GOT3 (cell line): Measurements from ENCODE around the gene SLC23A2.

ENCODE experiments used
- DNase-seq: peaks from one replicate; lab custom pipeline; 2025; ENCODE audit warnings: mixed read lengths; lab: John Stamatoyannopoulos, UW

Gene SLC23A2

GRCh38 chr20:4966826-4967751, 34.2 kb downstream of the SLC23A2 start:
- DNase-seq = no peak

GRCh38 chr20:4962241-4962855, 39.0 kb downstream of the SLC23A2 start:
- DNase-seq = no peak

GRCh38 chr20:4961746-4962145, 39.6 kb downstream of the SLC23A2 start:
- no peak for DNase-seq

DNA sequence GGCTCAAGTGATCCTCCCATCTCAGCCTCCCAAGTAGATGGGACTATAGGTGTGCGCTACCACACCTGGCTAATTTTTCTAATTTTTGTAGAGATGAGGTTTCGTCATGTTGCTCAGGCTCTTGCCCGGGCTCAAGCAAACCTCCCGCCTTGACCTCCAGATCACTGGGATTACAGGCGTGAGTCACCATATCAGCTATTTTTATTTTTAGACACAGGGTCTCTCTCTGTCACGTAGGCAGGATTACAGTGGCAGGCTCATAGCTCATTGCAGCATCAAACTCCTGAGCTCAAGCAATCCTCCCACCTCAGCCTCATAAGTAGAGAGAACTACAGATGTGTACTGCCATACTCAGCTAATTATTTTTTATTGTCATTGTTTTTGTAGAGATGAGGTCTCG, 41.7 kb downstream of the SLC23A2 start:
- no peak for DNase-seq

- no peak for DNase-seq
Observed at GRCh38 chr20:4957939-4958362, 43.4 kb downstream of the SLC23A2 start.

DNA sequence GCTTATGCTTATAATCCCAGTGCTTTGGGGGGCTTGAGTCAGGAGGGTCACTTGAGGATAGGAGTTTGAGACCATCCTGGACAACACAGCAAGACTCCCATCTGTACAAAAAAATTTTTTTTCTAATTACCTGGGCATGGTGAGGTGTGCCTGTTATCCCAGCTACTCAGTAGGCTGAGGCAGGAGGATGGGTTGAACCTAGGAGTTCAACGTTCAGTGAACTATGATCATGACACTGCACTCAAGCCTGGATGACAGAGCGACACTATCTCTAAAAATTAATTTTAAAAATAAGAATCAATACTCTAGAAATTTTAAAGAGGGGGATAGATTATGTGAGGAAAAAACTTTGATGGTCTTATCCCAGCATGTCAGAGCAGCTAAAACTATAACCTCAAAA, 44.1 kb downstream of the SLC23A2 start:
- no peak for DNase-seq

DNA sequence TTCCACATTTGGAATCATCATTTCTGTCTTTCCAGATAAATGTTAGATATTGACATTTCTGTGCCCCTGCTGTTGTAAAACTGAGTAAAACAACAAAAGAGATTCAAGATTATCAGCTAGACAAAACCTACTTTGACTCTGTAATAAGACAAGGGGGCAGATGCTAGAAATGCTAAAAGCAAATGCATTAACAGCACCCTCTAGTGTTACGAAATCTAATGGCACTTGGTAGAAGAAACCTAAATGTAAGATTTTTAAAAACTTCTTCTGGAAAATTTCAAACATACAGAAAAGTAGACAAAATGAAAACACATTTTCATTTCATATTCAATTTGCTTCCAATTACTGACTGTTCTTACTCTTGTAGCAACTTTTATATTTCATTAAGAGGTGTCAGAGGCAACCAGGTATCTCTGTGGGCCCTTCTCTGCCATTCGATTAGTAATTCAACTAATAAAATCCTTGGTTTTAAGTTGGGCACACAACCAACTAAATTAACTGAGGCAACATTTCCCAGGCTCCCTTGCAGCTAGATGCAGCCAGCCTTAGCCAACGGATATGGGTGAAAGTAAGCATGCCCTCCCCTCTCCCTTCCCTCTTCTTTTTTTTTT, 45.0 kb downstream of the SLC23A2 start:
- DNase-seq = no peak

DNA sequence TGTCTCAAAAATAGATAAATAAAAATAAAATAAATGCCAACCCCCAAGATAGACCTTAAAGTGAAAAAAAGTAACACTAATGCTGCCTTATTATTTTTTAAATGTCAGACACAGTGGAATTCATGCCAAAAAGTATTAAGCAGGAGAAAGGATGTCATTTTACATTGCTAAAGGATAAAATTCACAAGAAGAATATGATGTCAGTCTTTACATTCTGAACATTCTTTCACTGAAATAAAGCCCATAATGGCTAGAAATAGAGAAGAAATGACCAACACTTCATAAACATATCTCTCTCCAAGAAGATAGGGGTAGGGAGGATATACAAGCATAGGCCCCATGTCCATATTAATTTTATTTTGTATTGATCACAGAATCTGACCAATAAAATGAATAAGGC, 47.4 kb downstream of the SLC23A2 start:
- no peak for DNase-seq

DNA sequence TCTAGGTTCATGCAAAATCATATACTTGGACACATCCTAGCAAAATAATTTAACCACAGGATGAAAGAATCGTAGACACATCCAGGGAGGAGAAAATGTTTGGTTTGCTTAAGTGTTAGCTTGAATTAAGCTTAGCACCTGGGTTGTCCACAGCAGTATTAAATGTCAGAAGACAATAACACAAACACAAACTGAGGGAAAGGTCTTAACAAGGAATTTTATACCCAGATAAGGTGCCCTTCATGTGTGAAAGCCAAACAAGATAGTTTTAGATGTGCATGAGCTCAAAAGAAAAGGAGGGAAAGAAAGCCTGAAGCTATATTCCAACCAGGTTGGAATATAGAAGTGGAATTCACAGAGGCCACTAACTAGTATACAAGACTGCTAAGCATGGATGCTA, 49.1 kb downstream of the SLC23A2 start:
- DNase-seq = no peak

- DNase-seq = no peak
Observed at GRCh38 chr20:4951299-4951698, 50.0 kb downstream of the SLC23A2 start.

DNA sequence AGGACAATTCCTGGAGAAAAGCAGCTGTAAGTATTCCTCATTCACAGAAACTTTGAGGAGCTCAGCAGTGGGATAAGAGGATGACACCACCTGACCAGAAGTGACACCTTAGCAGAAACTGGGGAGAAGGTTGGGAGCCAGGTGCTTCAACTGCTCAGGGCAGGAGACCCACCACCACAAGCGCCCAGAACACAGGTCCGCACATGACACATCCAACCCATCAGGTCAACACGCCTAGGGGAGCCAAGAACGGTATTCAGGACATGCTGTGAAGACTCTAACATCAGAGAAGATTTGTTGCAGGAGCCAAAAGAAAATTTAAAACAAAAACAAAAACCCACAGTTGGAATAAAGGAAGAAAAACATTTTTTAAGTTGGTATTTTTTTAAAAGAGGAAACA, 50.5 kb downstream of the SLC23A2 start:
- DNase-seq = no peak

DNA sequence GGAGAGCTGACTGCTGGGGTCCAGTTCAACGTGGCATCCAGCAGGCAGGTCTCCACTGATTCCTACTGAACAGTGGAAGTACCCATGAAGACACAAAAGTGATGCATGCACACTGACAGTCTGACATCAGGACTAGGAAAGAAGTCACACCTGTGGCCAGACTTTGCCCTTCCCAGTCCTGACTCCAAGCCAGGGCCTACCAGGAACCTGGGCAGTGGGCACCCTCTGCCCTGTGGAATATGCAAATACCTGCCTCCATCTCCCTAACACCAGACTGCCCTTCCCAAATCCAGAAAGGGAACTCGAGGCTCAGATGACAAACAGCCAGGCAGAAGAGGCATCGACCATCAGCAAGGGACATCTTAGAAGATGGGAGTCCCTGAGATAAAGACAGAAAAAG, 50.9 kb downstream of the SLC23A2 start:
- no peak for DNase-seq

- DNase-seq = no peak
Observed at GRCh38 chr20:4949833-4950178, 51.5 kb downstream of the SLC23A2 start.

GRCh38 chr20:4947817-4948559, 53.3 kb downstream of the SLC23A2 start:
- no peak for DNase-seq

GRCh38 chr20:4946986-4947385, 54.3 kb downstream of the SLC23A2 start:
- DNase-seq = no peak

GRCh38 chr20:4946585-4946984, 54.7 kb downstream of the SLC23A2 start:
- DNase-seq = no peak

DNA sequence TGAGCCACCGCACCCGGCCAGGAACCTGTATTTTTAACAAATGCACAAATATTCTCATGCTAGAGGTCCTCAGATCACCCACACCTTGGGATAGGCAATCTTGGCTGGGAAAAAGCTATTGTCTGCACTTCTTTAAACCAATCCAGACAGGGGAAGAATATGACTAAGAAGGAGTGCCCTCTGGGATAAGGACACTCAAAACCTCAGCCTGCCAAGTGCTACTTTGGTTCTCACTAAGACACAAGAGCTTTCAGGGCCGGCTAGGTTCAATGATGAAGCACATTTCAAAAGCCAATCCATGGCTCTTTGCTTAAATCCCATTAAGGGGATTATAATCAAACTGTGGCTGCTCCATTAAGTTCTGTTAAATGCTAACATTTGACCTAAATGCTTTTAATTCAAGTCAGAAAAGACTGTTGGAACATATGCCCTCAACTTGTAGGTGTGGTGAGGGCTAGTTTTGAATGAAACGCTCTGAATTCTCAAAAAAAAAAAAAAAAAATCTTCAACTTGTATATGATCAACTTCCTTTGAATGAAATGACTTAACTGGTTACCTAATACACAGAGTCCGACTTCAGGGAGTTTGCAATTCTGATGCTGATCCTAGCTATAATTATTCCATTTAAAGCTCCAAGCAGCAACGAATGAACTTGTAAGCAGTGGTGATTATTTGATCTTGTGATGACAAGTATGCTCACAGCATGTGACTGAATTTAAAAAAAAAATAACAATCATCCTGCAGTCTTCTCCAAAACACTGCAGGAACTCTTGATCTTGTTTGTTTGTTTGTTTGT, 56.6 kb downstream of the SLC23A2 start:
- no peak for DNase-seq

- DNase-seq = no peak
Observed at GRCh38 chr20:4942331-4942730, 59.0 kb downstream of the SLC23A2 start.

DNA sequence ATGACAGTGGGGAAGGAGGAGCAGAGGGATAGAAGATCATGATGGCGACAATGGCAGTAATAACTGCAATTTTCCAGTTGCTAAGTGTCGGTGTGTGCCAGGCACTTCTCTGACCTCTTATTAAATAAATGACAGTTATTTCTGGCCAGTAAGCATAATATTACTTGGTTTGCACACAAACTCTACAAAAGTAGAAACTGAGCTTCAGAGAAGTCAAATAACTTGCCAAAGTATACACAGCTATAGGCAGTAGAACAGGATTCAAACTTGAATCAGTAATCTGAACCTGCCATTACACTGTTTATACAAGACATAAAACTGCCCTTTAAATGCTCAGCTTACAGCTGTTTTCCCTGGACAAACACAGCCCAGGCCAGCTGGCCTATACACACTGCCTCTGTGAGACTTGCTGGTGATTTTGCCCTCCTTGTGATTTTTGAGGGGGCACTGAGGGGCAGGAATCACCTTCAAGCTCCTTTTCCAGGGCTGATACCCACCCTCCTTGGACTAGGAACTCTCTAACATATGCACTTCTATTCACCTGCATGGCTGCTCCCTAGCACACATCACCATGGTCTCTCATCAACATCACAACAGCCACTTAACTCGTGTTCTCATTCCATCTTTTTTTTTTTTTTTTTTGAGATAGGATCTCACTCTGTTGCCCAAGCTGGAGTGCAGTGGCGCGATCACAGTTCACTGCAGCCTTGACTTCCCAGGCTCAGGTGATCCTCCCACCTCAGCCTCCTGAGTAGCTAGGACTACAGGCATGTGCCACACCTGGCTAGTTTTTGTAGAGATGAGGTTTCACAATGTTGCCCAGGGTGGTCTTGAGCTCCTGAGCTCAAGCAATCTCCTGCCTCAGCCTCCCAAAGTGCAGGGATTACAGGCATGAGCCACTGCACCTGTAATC, 63.6 kb downstream of the SLC23A2 start:
- no peak for DNase-seq

DNA sequence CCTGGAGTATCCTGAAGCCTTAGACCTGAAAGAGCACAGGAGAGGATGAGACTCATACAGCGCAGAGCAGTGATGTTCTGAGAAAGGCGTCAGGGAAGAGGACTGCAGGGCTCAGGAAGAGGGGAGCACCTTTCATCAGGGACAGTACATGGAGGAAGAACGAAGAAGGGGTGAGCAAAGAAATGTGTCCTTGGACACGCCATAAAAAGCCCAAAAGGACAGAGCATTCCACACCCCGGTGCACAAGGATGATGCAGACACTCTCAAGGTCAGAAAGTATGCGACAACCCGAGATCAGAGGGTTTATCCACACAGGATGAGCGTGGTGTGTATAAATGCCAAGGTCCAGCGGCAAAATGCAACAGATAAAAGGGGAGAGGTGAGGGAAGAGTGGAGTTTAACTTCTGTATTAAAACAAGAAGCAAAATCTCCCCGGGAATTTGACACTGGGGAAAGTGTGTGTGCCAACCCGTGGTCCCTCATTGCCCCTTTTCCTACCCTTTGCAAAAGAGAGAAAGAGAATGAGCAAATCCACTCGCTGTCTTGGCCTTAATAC, 64.4 kb downstream of the SLC23A2 start:
- DNase-seq = no peak
